LHCN-M2 (cell line): ENCODE results near the gene C12orf42. TPM values are rescaled to one million over a fixed set of nuclear protein-coding genes. Genes with fewer than 3 reads are reported as not detected.

Source experiments
- DNase-seq: peaks from one replicate; pipeline ENCODE4 v3.0.0-alpha.2; 2012; ENCODE audit warnings: low read depth
- polyA plus RNA-seq: library from polyadenylated mRNA; unstranded; fragments of >200 nt; gene quantifications from one replicate; pipeline ENCODE4 v1.2.1, GENCODE V29; 2012; ENCODE audit warnings: missing spikeins
- total RNA-seq: library from RNA; depleted of rRNA; stranded (reverse); fragments of >200 nt; gene quantifications from 2 replicates; pipeline ENCODE4 v1.2.3, GENCODE V29; 2014; rRNA removed

The C12orf42 gene
- total RNA-seq: not detected in 2 replicates
- polyA plus RNA-seq: not detected

- DNase-seq: peak; percentile 38
Observed at GRCh38 chr12:103495469-103496456, at the start of gene C12orf42. TSS of gene C12orf42 (minus strand) at chr12:103495968. CDS start at chr12:103478426, 17,542 bp downstream.

GRCh38 chr12:103542078-103542477 lies 46.3 kb upstream of the C12orf42 start:
- no peak for DNase-seq

- no peak for DNase-seq
Observed at GRCh38 chr12:103540319-103540718, 44.6 kb upstream of the C12orf42 start.

- DNase-seq: peak; percentile 27
Observed at GRCh38 chr12:103538397-103538796, 42.6 kb upstream of the C12orf42 start.

- no peak for DNase-seq
Observed at GRCh38 chr12:103530307-103531066, 34.7 kb upstream of the C12orf42 start.

- no peak for DNase-seq
Observed at GRCh38 chr12:103529306-103529705, 33.5 kb upstream of the C12orf42 start.

GRCh38 chr12:103524238-103524875 lies 28.6 kb upstream of the C12orf42 start:
- no peak for DNase-seq

- DNase-seq: no peak
Observed at GRCh38 chr12:103523771-103524170, 28.0 kb upstream of the C12orf42 start.

- DNase-seq: no peak
Observed at GRCh38 chr12:103520686-103521215, 25.0 kb upstream of the C12orf42 start.

- no peak for DNase-seq
Observed at GRCh38 chr12:103519632-103520031, 23.9 kb upstream of the C12orf42 start.

GRCh38 chr12:103518899-103519298 lies 23.1 kb upstream of the C12orf42 start:
- DNase-seq: no peak

- no peak for DNase-seq
Observed at GRCh38 chr12:103517161-103517560, 21.4 kb upstream of the C12orf42 start.

- DNase-seq: no peak
Observed at GRCh38 chr12:103515341-103515740, 19.6 kb upstream of the C12orf42 start.

GRCh38 chr12:103513875-103514274 lies 18.1 kb upstream of the C12orf42 start:
- DNase-seq: no peak

- no peak for DNase-seq
Observed at GRCh38 chr12:103505371-103506236, 9.8 kb upstream of the C12orf42 start.

GRCh38 chr12:103504606-103505005 lies 8.8 kb upstream of the C12orf42 start:
- no peak for DNase-seq

- DNase-seq: no peak
Observed at GRCh38 chr12:103503546-103504480, 8.0 kb upstream of the C12orf42 start.

GRCh38 chr12:103501447-103501846 lies 5.7 kb upstream of the C12orf42 start:
- DNase-seq: no peak

GRCh38 chr12:103499571-103499970 lies 3.8 kb upstream of the C12orf42 start:
- no peak for DNase-seq
